GM23338 (cell line): ENCODE results near the gene SYT10.

Source experiments
- CREB1 ChIP-seq: fragments of 250-450 bp; sonication (Bioruptor Pico); IDR thresholded peaks from 2 replicates; pipeline ENCODE4 v1.5.0; 2020; ENCODE audit warnings: low read depth, mild to moderate bottlenecking, moderate library complexity
- CTCF ChIP-seq, 2 experiments: fragments of 200-600 bp in 1 of 2; sonication (generic) in 1 of 2; conservative IDR thresholded peaks; 2 replicates each; pipeline versions ENCODE4 v1.5.1 to v1.6.1; 2016 to 2017; ENCODE audit warnings: antibody characterized with exemption in 2 of 2, low read depth in 2 of 2, mild to moderate bottlenecking in 2 of 2, moderate library complexity in 1 of 2
- ETS1 ChIP-seq: IDR thresholded peaks from 2 replicates; pipeline ENCODE4 v1.6.1; 2016; ENCODE audit warnings: antibody characterized with exemption
- EZH2 ChIP-seq: fragments of 200-600 bp; sonication (generic); IDR thresholded peaks from one replicate; pipeline ENCODE4 v1.8.0; 2017; ENCODE audit warnings: antibody characterized with exemption, mild to moderate bottlenecking, low read depth; ENCODE audit not compliant: unreplicated experiment
- EZH2phosphoT487 ChIP-seq: fragments of 200-600 bp; sonication (generic); IDR thresholded peaks from one replicate; pipeline ENCODE4 v1.8.1; 2018; ENCODE audit warnings: antibody characterized with exemption; ENCODE audit not compliant: unreplicated experiment
- JUNB ChIP-seq: IDR thresholded peaks from one replicate; pipeline ENCODE4 v1.6.1; 2016; ENCODE audit warnings: antibody characterized with exemption; ENCODE audit not compliant: unreplicated experiment
- NANOG ChIP-seq: IDR thresholded peaks from 2 replicates; pipeline ENCODE4 v1.6.1; 2016; ENCODE audit warnings: antibody characterized with exemption, borderline replicate concordance
- POLR2AphosphoS5 ChIP-seq: IDR thresholded peaks from 2 replicates; pipeline ENCODE4 v1.6.1; 2016; ENCODE audit warnings: antibody characterized with exemption, low read depth
- REST ChIP-seq: IDR thresholded peaks from one replicate; pipeline ENCODE4 v1.6.1; 2018; ENCODE audit warnings: antibody characterized with exemption; ENCODE audit not compliant: unreplicated experiment
- ZNF114 ChIP-seq: fragments of 250-450 bp; sonication (Bioruptor Pico); IDR thresholded peaks from 2 replicates; pipeline ENCODE4 v1.5.0; 2020; ENCODE audit warnings: mild to moderate bottlenecking, moderate library complexity
- ZNF331 ChIP-seq: fragments of 250-450 bp; sonication (Bioruptor Pico); IDR thresholded peaks from 2 replicates; pipeline ENCODE4 v1.5.0; 2020; ENCODE audit warnings: low read depth, mild to moderate bottlenecking, moderate library complexity
- ZNF462 ChIP-seq: fragments of 250-450 bp; sonication (Bioruptor Pico); IDR thresholded peaks from 2 replicates; pipeline ENCODE4 v1.5.0; 2020; ENCODE audit warnings: mild to moderate bottlenecking, moderate library complexity

- TF ChIP-seq CTCF (conservative IDR thresholded peaks at IDR 0.05; ENCODE audit: low read depth in 2 of 2) (no peak), ZNF331 (CRISPR knock-in tag) (no peak), REST (no peak), ZNF114 (no peak), EZH2 (no peak), POLR2AphosphoS5 (no peak), CREB1 (CRISPR knock-in tag) (peak; percentile 26; the same call in 1 of the 2 replicates), EZH2phosphoT487 (no peak), JUNB (no peak), ETS1 (no peak), NANOG (no peak), ZNF462 (CRISPR knock-in tag) (no peak)
Measured at GRCh38 chr12:33439587-33440011, at the start of gene SYT10.
